Loucy (cell line): ENCODE results near the gene C7orf33.

Experiments
- EZH2phosphoT487 ChIP-seq: fragments of 200-600 bp; IDR thresholded peaks from 2 replicates; pipeline ENCODE4 v1.6.1; 2018; ENCODE audit warnings: antibody characterized with exemption, mild to moderate bottlenecking, moderate library complexity, borderline replicate concordance
- TF ChIP-seq, protein P1 (sequence below): fragments of 200-600 bp; sonication (generic); conservative IDR thresholded peaks from 2 replicates; pipeline ENCODE4 v1.5.1; 2014; ENCODE audit warnings: mild to moderate bottlenecking, antibody characterized with exemption, low read length

DNA sequence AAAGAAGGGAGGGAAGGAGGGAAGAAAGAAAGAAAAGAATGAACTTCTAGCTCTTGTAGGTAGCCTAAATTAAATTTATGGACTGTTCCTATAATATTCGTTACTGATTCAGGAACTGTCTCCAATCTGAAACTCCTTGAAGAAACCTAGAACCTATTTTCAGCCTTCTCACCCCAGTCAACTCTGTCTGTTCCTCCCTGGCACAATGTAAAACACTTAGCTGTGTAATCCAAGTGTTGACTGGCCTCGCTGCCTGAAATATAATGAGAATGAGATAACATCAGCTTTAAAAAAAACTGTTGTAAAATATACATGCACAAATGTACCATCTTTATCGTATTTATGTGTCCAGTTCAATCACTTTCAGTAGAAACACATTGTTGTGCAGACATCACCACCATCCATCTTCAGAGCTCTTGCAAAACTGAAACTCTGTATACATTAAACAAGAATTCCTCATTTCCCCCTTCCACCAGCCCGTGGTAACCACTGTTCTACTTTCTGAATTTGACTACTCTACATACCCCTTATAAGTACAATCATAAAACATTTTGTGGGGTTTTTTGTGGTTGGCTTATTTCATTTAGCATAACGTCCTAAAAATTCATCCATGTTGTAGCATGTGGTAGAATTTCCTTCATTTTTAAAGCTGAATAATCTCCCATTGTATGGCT, 6.3 kb upstream of the C7orf33 start:
- TF ChIP-seq, protein P1, sequence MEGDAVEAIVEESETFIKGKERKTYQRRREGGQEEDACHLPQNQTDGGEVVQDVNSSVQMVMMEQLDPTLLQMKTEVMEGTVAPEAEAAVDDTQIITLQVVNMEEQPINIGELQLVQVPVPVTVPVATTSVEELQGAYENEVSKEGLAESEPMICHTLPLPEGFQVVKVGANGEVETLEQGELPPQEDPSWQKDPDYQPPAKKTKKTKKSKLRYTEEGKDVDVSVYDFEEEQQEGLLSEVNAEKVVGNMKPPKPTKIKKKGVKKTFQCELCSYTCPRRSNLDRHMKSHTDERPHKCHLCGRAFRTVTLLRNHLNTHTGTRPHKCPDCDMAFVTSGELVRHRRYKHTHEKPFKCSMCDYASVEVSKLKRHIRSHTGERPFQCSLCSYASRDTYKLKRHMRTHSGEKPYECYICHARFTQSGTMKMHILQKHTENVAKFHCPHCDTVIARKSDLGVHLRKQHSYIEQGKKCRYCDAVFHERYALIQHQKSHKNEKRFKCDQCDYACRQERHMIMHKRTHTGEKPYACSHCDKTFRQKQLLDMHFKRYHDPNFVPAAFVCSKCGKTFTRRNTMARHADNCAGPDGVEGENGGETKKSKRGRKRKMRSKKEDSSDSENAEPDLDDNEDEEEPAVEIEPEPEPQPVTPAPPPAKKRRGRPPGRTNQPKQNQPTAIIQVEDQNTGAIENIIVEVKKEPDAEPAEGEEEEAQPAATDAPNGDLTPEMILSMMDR: no peak
- TF ChIP-seq EZH2phosphoT487: no peak
